SKM-1 (cell line): Measurements from ENCODE around the gene TBC1D22A.
A peak's percentile ranks its signal among the peaks of the same experiment; 100 is the strongest.

Experiments
- DNase-seq: peaks from one replicate; lab custom pipeline; 2025; ENCODE audit not compliant: unreplicated experiment; lab: John Stamatoyannopoulos, UW

TBC1D22A gene

GRCh38 chr22:46854125-46854870 lies 91.8 kb downstream of the TBC1D22A start:
- peak; percentile 66 for DNase-seq

- no peak for DNase-seq
Observed at GRCh38 chr22:46855681-46856080, 93.2 kb downstream of the TBC1D22A start.

DNA sequence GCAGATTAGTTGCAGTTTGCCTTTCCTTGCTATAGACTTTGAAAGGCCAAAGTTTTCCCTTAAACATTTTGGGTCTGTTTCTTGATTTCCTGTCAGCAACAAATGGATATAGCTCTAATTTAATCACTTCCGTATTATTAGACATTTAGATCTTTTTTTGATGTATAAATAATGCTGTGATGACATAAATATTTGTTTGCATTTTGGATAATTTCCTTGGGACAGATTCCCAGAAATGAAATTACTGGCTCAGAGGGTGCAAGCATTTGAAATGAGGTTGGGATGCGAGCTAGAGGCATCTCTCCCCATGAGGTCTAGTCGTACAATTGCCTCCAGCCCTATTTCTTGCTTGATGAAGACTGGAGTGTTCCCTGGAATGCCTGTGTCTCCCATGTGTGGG lies 94.2 kb downstream of the TBC1D22A start:
- DNase-seq: no peak

- DNase-seq: no peak
Observed at GRCh38 chr22:46857142-46857884, 94.9 kb downstream of the TBC1D22A start.

GRCh38 chr22:46857885-46858143 lies 95.4 kb downstream of the TBC1D22A start:
- DNase-seq: no peak

DNA sequence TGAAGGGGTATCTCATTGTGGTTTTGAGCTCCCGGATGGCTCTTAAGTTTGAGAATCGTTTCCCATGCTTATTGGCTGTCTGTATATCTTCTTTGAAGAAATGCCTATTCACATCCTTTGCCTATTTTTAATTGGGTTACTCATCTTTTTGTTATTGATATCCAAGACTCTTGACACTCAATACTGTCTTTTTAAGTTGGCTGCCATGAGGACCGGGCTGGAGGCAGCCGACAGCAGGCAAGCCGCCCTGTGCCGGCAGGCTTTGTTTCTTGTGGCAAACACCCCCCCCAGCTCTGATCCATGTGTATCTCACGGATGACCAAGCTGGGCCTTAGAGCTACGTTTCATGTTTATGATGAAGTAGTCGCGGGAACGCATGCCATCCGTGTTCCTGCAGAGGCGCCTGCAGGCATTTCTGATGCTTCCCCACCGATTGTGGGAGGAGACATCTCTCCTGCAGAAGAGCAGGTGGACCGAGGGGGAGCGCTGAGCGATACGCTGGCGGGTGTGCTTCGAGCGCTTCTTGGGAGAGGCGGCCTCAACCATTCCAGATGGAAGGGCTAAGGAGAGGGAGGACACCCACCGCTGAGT lies 95.8 kb downstream of the TBC1D22A start:
- no peak for DNase-seq

- DNase-seq: no peak
Observed at GRCh38 chr22:46860562-46860961, 98.1 kb downstream of the TBC1D22A start.

DNA sequence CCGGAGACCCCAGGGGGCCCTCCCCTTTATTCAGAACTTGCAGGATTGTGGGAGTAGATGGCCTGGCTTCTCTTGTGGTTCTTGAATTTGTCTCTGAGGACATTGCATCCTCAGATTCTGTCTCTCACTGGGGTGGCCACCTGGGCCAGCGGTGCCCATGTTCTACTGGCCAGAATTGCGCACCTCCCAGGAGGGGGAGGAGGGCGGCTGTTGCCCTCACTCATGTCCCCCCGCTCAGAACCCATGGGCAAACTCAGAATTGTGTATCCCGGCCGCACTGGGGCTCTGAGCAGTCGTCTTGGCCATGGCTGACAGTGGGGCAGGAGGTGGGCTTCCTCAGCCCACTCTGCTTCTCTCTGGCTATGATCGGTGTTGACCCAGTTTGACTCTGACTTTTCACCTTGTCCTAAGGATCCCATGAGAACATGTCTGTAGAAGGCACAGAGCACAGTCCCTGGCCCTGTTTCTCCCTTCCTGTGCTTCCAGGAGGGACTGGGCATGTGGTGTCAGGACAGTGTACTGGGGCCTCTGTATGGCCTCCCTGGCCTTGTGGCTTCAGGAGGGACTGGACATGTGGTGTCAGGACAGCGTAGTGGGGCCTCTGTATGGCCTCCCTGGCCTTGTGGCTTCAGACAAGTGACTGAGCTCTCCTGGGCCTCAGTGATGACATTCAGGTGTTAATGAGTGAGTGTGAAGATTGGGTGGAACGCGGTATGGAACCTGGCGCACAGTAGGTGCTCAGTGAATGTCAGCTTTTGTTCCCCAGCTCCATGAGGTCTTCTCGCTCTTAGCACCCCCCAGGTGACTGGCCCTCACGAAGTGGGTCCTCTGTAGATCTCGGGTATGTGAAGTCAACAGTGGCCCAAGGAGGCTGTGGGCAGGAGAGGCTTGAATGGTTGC lies 99.3 kb downstream of the TBC1D22A start:
- no peak for DNase-seq

DNA sequence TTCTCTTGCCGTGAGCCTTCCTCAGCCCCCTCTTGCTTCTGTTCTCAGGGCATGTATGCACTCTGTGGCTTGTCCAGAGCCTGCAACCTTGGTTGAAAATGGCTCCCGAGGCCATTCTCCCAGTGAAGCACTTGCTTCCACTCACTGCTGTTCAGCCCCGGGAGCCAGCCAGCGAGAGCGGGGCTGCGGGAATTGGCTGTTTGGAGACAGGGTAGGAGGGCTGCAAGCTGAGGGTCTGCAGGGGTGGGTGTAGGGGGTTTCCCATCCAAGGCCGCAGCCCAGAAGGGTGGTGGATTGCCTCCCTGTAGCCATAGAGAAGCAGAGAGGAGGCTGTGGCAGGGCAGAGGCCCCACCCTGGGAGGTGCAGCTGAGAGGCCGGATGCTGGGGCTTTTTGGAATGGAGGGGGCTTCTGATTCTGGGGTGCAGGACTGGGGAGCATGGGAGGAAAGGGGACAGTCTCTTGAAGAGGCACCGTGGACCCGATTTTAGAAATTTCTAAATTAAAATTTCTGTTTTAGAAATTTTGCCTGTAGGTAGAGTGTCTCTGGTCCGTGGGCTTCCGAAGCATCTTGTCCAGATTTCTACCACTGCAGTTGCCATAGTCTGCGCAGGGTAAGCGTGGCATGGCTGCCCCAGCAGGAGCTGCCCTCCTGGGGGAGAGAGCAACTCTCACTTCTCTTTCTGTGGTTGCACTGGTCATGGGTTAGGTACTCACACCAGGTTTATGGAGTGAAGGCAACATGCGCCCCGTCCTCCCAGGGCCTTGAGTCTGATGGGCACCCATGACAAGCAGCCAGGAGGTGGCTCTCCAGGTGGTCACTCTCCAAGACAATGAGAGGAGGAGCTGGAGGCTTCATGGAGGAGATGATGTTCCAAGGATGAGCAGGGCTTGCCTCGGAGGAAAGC lies 100.2 kb downstream of the TBC1D22A start:
- DNase-seq: no peak

GRCh38 chr22:46863794-46864193 lies 101.3 kb downstream of the TBC1D22A start:
- no peak for DNase-seq

DNA sequence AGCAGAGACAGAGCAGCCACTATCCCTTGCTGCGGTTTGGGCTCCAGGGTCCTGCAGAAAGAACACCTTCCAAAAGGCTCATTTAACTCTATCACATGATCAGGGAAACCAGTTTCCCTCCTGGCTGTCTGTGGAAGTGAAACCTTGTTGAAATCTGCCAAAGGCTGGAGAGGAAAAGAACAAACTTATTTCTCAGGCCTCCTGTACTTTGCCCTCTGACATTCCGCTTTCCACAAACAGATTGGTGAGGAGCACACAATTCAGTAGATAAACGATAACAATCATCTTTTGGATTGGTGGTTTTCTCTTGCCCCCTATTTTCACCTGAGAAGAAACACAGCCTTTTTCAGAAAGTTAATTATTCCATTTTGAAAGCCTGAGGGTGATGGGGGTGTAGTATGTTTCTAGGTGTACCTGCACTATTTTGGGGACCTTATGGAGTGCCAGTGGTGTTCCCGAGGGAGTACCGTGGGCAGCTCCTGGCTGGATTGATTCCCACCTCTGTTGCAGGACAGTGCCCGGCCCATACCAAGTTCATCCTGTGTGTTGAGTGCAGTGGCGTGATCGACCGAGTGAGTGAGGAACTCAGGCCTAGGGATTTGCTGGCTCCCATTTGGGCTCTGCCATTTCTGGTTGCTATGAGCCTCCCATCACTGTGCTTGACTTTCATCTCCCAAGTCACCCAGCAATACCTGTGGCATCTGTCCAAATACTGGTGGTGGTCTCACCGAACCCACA lies 102.0 kb downstream of the TBC1D22A start:
- no peak for DNase-seq

- DNase-seq: no peak
Observed at GRCh38 chr22:46865052-46865434, 102.6 kb downstream of the TBC1D22A start.

- no peak for DNase-seq
Observed at GRCh38 chr22:46865642-46866041, 103.2 kb downstream of the TBC1D22A start.

- DNase-seq: no peak
Observed at GRCh38 chr22:46866591-46866990, 104.1 kb downstream of the TBC1D22A start.

DNA sequence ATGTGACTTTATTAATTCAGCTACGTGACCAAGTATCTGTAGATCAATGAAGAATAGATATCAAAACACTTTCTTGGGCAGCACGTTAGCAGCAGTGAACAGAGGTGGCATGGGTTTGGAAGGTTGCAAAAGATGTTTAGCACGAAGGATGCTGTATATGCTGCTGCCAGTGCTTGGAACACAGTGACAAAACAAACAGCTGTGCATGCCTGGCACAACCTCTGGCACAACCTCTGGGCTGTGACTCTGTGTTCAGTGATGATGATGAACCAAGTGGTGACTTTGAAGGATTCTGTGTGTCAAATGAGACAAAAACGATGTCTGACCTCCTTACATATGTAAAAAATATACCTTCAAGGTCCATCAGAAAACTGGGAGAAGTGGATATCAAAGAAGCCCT lies 104.7 kb downstream of the TBC1D22A start:
- no peak for DNase-seq

GRCh38 chr22:46869329-46869728 lies 106.9 kb downstream of the TBC1D22A start:
- no peak for DNase-seq

DNA sequence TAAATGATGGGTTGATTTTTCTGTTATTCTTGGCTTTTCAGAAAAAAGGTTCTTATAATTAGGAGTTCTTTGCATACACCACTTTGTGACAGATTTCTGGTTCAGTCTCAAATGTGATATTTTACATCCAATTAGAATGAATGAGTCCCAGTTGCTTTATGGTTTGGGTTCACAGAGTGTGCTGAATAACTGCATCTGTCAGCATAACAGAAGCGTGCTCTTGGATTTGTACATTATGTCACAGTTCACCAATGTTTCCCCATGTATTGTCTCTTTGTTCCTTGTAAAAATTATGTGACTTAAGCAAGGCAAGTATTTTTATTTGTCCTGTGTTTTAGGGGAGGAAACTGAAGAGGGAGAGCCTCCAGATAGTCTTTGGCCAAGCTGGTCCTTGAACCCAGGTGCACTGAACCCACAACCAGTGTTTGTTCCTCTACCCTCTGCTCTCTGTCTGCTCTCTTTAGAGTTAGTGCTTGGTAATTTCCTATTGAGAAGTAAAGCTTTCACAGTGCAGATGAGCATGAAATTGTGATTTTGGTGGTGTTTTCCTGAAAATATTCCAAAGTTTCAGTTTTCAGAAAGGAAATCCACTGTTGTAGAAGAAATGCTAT lies 107.5 kb downstream of the TBC1D22A start:
- DNase-seq: no peak

DNA sequence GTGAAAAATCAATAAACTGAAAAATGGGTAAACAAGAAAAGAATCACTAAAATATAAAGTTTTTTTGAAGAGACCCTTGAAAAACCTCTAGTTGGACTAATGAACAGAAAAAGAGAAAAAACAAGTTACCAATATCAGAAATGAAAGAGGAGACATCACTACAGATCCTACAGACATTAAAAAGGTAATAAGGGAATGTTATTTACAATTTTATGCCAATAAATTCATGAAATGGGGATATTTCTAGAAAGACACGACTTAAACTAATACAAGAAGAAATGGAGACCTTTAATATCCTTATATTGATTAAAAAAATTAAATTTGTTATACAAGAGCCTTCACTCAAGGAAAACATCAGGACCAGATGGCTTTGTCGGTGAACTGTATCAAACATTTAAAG lies 109.4 kb downstream of the TBC1D22A start:
- DNase-seq: no peak

DNA sequence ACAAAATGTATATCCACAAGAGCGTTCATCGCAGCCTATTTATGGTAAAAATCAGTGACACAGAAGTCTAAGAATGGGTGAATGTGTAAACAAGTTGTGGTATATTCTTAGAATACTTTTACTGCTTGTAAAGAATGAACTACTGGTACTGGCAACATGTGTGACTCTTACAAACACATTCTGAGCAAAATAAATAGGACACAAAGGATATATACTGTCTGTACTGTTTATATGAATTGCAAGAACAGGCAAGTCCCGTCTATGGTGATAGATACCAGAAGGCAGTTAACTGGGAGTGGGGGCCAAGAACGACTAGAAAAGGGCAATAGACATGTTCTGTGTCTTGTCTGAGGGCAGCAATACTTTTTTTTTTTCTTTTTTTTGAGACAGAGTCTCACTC lies 112.6 kb downstream of the TBC1D22A start:
- no peak for DNase-seq
